ENCODE results near the gene MRPL19.

Gene MRPL19

DNA sequence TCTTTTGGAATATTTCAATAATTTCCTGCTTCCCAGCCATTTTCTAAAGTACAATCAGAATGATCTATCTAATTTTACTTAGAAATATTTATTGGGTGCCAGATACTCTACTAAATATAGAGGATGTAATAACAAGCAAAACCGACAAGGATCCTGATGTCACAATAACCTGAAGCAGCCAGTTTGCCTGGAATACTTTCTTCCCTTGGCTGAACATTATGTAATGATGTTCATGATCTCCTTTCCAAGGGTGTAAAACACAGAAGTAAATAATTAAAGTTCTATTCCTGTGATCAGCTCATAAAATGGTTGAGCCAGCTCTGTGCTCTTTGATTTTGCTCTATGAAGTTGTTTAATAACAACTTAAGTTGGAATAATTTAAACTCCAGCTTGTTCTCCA lies 2.6 kb upstream of the MRPL19 start:
- DNase-seq (ENCODE audit: insufficient read length, low spot score): no peak
- no peak for TF ChIP-seq CTCF (IDR thresholded peaks at IDR 0.05; ENCODE audit: insufficient read depth, missing control alignments)
- no peak for FAIRE-seq

DNA sequence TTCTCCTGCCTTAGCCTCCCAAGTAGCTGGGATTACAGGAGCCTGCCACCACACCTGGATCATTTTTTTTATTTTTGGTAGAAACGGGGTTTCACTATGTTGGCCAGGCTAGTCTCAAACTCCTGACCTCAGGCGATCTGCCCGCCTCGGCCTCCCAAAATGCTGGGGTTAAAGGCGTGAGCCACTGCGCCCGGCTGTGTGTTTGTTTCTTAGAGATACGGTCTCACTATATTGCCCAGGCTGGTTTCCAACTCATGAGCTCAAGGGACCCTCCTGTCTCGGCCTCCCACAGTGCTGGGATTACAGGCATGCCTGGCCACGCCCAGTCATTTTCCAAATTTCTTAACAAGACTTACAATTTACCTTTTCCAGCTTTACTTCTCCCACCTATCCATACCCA lies 940 bp upstream of the MRPL19 start:
- TF ChIP-seq CTCF (IDR thresholded peaks at IDR 0.05; ENCODE audit: insufficient read depth, missing control alignments): no peak
- DNase-seq (ENCODE audit: insufficient read length, low spot score) (no peak), FAIRE-seq (no peak)

DNA sequence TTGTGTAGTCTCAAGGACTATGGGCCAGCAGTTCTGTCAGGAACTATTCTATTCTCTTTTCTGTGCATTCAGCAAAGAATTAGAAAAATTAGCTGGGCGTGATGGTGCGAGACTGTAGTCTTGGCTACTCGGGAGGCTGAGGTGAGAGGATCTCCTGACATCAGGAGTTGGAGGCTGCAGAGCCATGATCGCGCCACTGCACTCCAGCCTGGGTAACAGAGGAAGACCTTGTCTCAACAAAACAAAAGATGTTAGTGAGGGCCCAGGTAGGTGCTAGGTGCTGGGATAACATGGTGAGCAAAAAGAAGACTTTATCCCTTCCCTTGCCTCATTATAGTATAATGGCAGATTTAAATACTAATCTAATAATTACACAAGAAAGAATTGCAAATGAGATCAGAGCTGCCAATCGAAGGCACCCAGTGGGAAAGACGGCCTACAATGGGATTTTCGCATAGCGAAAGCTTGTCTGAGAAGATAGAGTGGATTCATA lies 447 bp upstream of the MRPL19 start:
- no peak for TF ChIP-seq CTCF (IDR thresholded peaks at IDR 0.05; ENCODE audit: insufficient read depth, missing control alignments)
- no peak for DNase-seq (ENCODE audit: insufficient read length, low spot score)
- FAIRE-seq: no peak

DNA sequence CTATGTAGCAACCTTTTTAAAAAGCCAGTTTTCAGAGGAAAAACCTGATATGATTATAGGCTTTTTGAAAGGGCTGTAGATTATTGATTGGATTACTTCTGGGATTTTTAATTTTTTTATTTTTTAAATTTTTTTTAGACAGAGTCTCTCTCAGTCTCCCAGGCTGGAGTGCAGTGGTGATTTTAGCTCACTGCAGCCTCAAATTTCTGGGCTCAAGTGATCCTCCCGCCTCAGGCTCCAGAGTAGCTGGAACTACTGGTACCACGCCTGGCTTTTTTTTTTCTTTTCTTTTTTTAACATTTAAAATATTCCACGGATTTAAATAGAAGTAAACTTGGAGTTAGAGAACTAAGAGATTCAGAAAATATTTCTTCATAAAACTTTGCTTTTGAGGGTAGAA lies 1.2 kb downstream of the MRPL19 start:
- TF ChIP-seq CTCF (IDR thresholded peaks at IDR 0.05; ENCODE audit: insufficient read depth, missing control alignments): no peak
- DNase-seq (ENCODE audit: insufficient read length, low spot score) (no peak), FAIRE-seq (no peak)

GRCh38 chr2:75654012-75654411 lies 7.4 kb downstream of the MRPL19 start:
- no peak for TF ChIP-seq CTCF (IDR thresholded peaks at IDR 0.05; ENCODE audit: insufficient read depth, missing control alignments)
- FAIRE-seq (no peak), DNase-seq (ENCODE audit: insufficient read length, low spot score) (no peak)

- DNase-seq (ENCODE audit: insufficient read length, low spot score) (no peak), FAIRE-seq (no peak)
- no peak for TF ChIP-seq CTCF (IDR thresholded peaks at IDR 0.05; ENCODE audit: insufficient read depth, missing control alignments)
These were observed 9.3 kb downstream of the MRPL19 start for GRCh38 chr2:75655861-75656260.

GRCh38 chr2:75656563-75656962 lies 10.0 kb downstream of the MRPL19 start:
- DNase-seq (ENCODE audit: insufficient read length, low spot score) (no peak), FAIRE-seq (no peak)
- no peak for TF ChIP-seq CTCF (IDR thresholded peaks at IDR 0.05; ENCODE audit: insufficient read depth, missing control alignments)

Data from D721Med (cell line).